NT2/D1 (cell line): Measurements from ENCODE around the gene HNRNPH1.

Experiments
- SUZ12 ChIP-seq: IDR thresholded peaks from 2 replicates; pipeline ENCODE4 v1.6.1; 2011; ENCODE audit not compliant: insufficient read length, insufficient read depth; ENCODE audit errors: extremely low read depth
- YY1 ChIP-seq: IDR thresholded peaks from 2 replicates; pipeline ENCODE4 v1.6.1; 2011; ENCODE audit not compliant: insufficient read length, insufficient read depth
- ZNF274 ChIP-seq: IDR thresholded peaks from 2 replicates; pipeline ENCODE4 v1.6.1; 2011; ENCODE audit warnings: mild to moderate bottlenecking, low read depth, low read length

DNA sequence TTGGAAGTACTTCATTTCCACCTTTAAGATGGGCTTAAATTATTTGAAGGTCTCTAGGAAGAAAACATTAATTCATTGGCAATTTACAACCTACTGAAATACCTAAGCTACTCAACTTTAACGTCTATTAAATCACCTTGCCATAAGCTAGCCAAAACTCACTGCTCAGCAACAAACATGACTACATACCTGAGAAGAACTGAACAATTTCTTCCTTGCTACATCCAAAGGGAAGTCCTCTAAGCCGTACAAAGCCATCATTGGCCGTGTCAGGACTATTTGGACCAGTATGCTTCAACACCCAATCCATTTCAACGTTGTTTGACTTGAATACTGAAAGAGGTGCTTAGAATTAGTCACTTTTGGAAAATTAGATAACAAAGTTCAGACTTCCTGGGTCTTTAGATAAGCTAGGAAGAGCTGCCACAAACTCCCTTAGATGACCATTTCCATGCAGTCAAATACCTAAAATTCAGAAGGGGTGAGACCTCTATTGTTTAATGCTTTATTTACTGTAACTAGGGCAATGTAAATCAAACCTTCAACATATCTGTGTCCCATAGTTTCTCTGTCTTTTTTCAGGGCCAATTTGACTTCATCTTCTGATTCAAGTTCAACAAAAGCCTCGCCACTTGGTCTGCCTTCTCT lies 2.6 kb downstream of the HNRNPH1 start:
- TF ChIP-seq ZNF274 (no peak), YY1 (no peak), SUZ12 (no peak)
